K562 (cell line): ENCODE measurements around the gene SPEM3. TPM values are rescaled to one million over a fixed set of nuclear protein-coding genes. Genes with fewer than 3 reads are reported as not detected.

Source experiments
- CREB1 ChIP-seq, 2 experiments: sonication (generic) in 1 of 2; formaldehyde crosslinking in 1 of 2; IDR thresholded peaks; 2 replicates each; pipeline versions ENCODE4 v1.6.1 to v1.8.0; 2012 to 2022; ENCODE audit warnings: inconsistent platforms in 1 of 2, mild to moderate bottlenecking in 1 of 2, missing genetic modification reagents in 1 of 2, moderate library complexity in 1 of 2
- DPF2 ChIP-seq: fragments of 450-650 bp; IDR thresholded peaks from 2 replicates; pipeline ENCODE4 v1.6.1; 2016
- GABPB1 ChIP-seq: sonication (generic); formaldehyde crosslinking; IDR thresholded peaks from 2 replicates; pipeline ENCODE4 v1.8.0; 2022; ENCODE audit warnings: mild to moderate bottlenecking, missing genetic modification reagents
- HCFC1 ChIP-seq: IDR thresholded peaks from 2 replicates; pipeline ENCODE4 v1.6.1; 2012; ENCODE audit warnings: low read depth, low read length, improper control_type of control experiment
- KLF10 ChIP-seq: fragments of 250-450 bp; sonication (Bioruptor Pico); IDR thresholded peaks from 2 replicates; pipeline ENCODE4 v1.6.1; 2021; ENCODE audit warnings: matching md5 sums
- MTA3 ChIP-seq: fragments of 450-650 bp; formaldehyde crosslinking; IDR thresholded peaks from 2 replicates; pipeline ENCODE4 v1.6.1; 2017; ENCODE audit warnings: mild to moderate bottlenecking, borderline replicate concordance
- NR2C1 ChIP-seq, 2 experiments: fragments of 450-650 bp; IDR thresholded peaks; 2 replicates each; pipeline ENCODE4 v1.6.1; 2017; ENCODE audit warnings: mild to moderate bottlenecking in 2 of 2, antibody characterized with exemption in 1 of 2, inconsistent platforms in 1 of 2, missing compliant biosample characterization in 1 of 2, missing genetic modification characterization in 1 of 2
- PCBP1 ChIP-seq: fragments of 200-400 bp; formaldehyde crosslinking; IDR thresholded peaks from 2 replicates; pipeline ENCODE4 v1.6.1; 2018; ENCODE audit warnings: mild to moderate bottlenecking, low read depth, low read length; ENCODE audit not compliant: poor library complexity, severe bottlenecking
- PML ChIP-seq: IDR thresholded peaks from 2 replicates; pipeline ENCODE4 v1.6.1; 2012; ENCODE audit warnings: low read length, inconsistent platforms
- SMARCA4 ChIP-seq: fragments of 450-650 bp; IDR thresholded peaks from 2 replicates; pipeline ENCODE4 v1.6.1; 2016
- TAL1 ChIP-seq: fragments of 450-650 bp; IDR thresholded peaks from 2 replicates; pipeline ENCODE4 v1.6.1; 2016; ENCODE audit warnings: mild to moderate bottlenecking
- TCF15 ChIP-seq: fragments of 250-450 bp; sonication (Bioruptor Pico); IDR thresholded peaks from 2 replicates; pipeline ENCODE4 v1.8.0; 2022; ENCODE audit warnings: moderate library complexity, mild to moderate bottlenecking, inconsistent platforms
- U2AF1 ChIP-seq: fragments of 200-400 bp; formaldehyde crosslinking; optimal IDR thresholded peaks from 2 replicates; pipeline ENCODE3; 2017; ENCODE audit warnings: mild to moderate bottlenecking, low read depth, low read length, moderate library complexity
- ZBTB17 ChIP-seq: fragments of 450-650 bp; formaldehyde crosslinking; IDR thresholded peaks from 2 replicates; pipeline ENCODE4 v1.4.0; 2020; ENCODE audit warnings: mild to moderate bottlenecking
- ZKSCAN1 ChIP-seq: fragments of 150-350 bp; IDR thresholded peaks from 2 replicates; pipeline ENCODE4 v1.6.1; 2016; ENCODE audit warnings: low read depth, low read length
- ZNF507 ChIP-seq: conservative IDR thresholded peaks from 2 replicates; pipeline ENCODE4 v1.6.1; 2017; ENCODE audit warnings: missing genetic modification characterization, missing compliant biosample characterization
- ZNF699 ChIP-seq: fragments of 250-450 bp; sonication (Bioruptor Pico); IDR thresholded peaks from 2 replicates; pipeline ENCODE4 v1.8.0; 2021; ENCODE audit warnings: mild to moderate bottlenecking, moderate library complexity; ENCODE audit not compliant: insufficient replicate concordance
- polyA plus RNA-seq, 8 experiments: library from polyadenylated mRNA; depleted of rRNA in 4 of 8; stranded (reverse) in 5 of 8; unstranded in 3 of 8; fragments of >200 nt; fragmentation: Nextera tagmentation in 2 of 8; fragmentation: Illumina TruSeq in 1 of 8; extraction: Ambion mirVana in 2 of 8; extraction: Trizol in 1 of 8; gene quantifications; 2 replicates each; pipeline versions ENCODE4 v1.2.1 to v1.2.3, GENCODE V29; 2011 to 2014; ENCODE audit warnings: inconsistent platforms in 1 of 8, missing spikeins in 1 of 8
- total RNA-seq, 7 experiments: library from RNA; depleted of rRNA in 6 of 7; stranded (reverse); fragments of >200 nt in 6 of 7; fragmentation: Illumina TruSeq in 2 of 7; extraction: Trizol in 2 of 7; gene quantifications; 2 replicates each; pipeline versions ENCODE4 v1.2.1 to v1.2.3, GENCODE V29; 2011 to 2021; ENCODE audit warnings: low replicate concordance in 1 of 7
- TF ChIP-seq, protein P1 (sequence below), 2 experiments: fragments of 450-650 bp; IDR thresholded peaks; 2 replicates each; pipeline ENCODE4 v1.6.1; 2016; ENCODE audit warnings: mild to moderate bottlenecking in 2 of 2, borderline replicate concordance in 1 of 2, low read depth in 1 of 2, moderate library complexity in 1 of 2
- TF ChIP-seq, protein P2 (sequence below): fragments of 450-650 bp; formaldehyde crosslinking; IDR thresholded peaks from 2 replicates; pipeline ENCODE4 v1.4.0; 2020; ENCODE audit warnings: mild to moderate bottlenecking, moderate library complexity

Gene SPEM3
- total and polyA plus RNA-seq, 9 of the 15 experiments (the other 6 are each of a cell fraction or from before 2014, with no cell fraction given), result not detected

DNA sequence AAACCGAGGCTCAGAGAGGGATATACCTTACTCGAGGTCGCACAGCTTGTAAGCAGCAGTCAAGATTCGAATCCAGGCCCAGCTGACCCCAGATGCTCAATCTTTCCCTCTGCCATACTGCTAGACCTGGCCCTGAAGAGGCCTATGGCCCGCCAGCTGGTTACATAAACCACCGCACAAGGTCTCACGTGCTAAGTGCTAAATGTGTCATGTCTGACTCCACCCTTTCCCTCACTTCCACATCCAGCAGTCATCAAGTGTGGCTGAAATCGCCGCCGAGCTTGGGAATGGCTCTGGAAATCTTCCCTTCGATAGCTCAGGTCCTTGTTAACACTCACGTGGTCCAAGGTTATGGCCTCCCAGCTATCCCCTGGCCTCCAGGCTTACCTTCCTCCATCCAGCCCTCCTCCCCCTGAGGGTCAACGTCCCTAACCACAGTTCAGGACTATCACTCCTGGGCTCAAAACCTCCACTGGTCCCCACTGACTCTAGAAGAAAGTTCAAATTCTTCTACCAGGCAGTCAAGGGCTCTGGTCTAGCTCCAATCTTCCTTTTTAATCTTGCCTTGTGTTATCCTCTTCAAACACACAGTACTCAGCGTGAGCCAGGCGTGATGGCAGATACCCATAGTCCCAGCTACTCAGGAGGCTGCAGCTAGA lies 47.2 kb downstream of the SPEM3 start (continued):
- TF ChIP-seq, protein P1, sequence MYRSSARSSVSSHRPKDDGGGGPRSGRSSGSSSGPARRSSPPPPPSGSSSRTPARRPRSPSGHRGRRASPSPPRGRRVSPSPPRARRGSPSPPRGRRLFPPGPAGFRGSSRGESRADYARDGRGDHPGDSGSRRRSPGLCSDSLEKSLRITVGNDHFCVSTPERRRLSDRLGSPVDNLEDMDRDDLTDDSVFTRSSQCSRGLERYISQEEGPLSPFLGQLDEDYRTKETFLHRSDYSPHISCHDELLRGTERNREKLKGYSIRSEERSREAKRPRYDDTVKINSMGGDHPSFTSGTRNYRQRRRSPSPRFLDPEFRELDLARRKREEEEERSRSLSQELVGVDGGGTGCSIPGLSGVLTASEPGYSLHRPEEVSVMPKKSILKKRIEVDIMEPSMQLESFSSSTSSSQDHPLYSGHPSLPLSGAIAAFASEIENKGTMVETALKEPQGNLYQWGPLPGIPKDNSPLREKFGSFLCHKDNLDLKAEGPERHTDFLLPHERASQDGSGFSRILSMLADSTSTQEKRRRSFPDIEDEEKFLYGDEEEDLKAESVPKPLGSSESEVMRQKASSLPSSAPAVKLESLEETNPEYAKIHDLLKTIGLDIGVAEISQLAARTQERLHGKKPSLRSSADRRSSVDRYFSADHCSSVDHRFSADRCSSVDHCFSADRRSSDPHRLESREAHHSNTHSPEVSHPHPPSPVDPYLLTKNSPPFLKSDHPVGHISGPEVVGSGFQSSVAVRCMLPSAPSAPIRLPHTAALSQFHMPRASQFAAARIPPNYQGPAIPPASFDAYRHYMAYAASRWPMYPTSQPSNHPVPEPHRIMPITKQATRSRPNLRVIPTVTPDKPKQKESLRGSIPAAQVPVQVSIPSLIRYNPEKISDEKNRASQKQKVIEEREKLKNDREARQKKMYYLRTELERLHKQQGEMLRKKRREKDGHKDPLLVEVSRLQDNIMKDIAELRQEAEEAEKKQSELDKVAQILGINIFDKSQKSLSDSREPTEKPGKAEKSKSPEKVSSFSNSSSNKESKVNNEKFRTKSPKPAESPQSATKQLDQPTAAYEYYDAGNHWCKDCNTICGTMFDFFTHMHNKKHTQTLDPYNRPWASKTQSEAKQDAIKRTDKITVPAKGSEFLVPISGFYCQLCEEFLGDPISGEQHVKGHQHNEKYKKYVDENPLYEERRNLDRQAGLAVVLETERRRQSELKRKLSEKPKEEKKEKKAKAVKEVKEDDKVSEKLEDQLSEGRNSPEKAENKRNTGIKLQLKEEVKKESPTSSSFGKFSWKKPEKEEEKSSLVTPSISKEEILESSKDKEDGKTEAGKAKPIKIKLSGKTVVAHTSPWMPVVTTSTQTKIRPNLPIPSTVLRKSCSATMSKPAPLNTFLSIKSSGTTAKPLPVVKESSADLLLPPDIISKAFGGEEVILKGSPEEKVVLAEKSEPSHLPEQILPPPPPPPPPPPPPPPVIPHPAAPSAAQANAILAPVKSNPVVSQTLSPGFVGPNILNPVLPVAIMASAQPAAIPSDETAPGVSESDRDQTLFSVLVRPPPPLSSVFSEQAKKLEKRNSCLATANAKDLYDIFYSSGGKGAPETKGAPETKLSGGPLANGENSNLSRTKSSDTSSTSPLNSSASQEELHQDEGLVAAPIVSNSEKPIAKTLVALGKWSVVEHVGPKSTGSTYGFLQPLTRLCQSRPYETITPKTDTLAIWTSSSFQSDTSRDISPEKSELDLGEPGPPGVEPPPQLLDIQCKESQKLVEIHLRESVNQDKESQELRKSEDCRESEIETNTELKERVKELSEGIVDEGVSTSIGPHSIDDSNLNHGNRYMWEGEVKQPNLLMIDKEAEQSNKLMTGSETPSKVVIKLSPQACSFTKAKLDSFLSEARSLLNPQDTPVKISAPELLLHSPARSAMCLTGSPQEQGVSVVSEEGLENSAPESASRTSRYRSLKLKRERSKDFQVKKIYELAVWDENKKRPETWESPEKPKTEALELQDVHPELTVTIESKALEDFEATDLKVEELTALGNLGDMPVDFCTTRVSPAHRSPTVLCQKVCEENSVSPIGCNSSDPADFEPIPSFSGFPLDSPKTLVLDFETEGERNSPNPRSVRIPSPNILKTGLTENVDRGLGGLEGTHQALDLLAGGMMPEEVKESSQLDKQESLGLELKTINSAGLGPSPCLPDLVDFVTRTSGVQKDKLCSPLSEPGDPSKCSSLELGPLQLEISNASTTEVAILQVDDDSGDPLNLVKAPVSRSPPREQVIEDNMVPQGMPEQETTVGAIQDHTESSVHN (IDR thresholded peaks at IDR 0.05; ENCODE audit: borderline replicate concordance in 1 of 2, low read depth in 1 of 2), result peak in 1 of 2 experiments; percentile 48; a peak in 1 of 4 replicates
- peak; percentile 71 for TF ChIP-seq TAL1
- TF ChIP-seq GABPB1, result 0 out of 2 replicates have a peak, but pooled peaks have one; percentile 47
- no peak for TF ChIP-seq ZKSCAN1
- TF ChIP-seq PML, result 0 out of 2 replicates have a peak, but pooled peaks have one; percentile 33
- TF ChIP-seq MTA3, result 0 out of 2 replicates have a peak, but pooled peaks have one; percentile 26
- TF ChIP-seq SMARCA4, result peak; percentile 73
- TF ChIP-seq, protein P2, sequence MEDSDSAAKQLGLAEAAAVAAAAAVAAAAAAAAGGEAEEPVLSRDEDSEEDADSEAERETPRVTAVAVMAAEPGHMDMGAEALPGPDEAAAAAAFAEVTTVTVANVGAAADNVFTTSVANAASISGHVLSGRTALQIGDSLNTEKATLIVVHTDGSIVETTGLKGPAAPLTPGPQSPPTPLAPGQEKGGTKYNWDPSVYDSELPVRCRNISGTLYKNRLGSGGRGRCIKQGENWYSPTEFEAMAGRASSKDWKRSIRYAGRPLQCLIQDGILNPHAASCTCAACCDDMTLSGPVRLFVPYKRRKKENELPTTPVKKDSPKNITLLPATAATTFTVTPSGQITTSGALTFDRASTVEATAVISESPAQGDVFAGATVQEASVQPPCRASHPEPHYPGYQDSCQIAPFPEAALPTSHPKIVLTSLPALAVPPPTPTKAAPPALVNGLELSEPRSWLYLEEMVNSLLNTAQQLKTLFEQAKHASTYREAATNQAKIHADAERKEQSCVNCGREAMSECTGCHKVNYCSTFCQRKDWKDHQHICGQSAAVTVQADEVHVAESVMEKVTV (CRISPR knock-in tag), result no peak
- no peak for TF ChIP-seq NR2C1 (IDR thresholded peaks at IDR 0.05)
- no peak for TF ChIP-seq NR2C1 (tag; IDR thresholded peaks at IDR 0.05)
- no peak for TF ChIP-seq TCF15 (CRISPR knock-in tag)
- no peak for TF ChIP-seq HCFC1
- TF ChIP-seq ZNF507 (tag), result no peak
- TF ChIP-seq U2AF1, result no peak
- peak; percentile 85 for TF ChIP-seq DPF2
- TF ChIP-seq CREB1 (IDR thresholded peaks at IDR 0.05), result no peak
- TF ChIP-seq CREB1 (CRISPR knock-in tag; IDR thresholded peaks at IDR 0.05), result 0 out of 2 replicates have a peak, but pooled peaks have one; percentile 49
- TF ChIP-seq PCBP1, result no peak
- no peak for TF ChIP-seq ZBTB17 (CRISPR knock-in tag)
- no peak for TF ChIP-seq ZNF699
- no peak for TF ChIP-seq KLF10 (CRISPR knock-in tag)
